WTC11 (cell line): ENCODE results near the gene OCLN. TPM values are rescaled to one million over a fixed set of nuclear protein-coding genes. Genes with fewer than 3 reads are reported as not detected.

Source experiments
- ATAC-seq: fragments of 200-7000 bp; cut with Tn5 transposase; 2 replicates; pipeline ENCODE4 v1.10.0; 2021; ENCODE audit warnings: mild to moderate bottlenecking, moderate library complexity
- CTCF ChIA-PET: fragments of 300-600 bp; sonication (Branson Sonifier 250); formaldehyde crosslinking; loops from one replicate; lab custom pipeline; 2021; ENCODE audit warnings: antibody characterized with exemption; lab: Charles Lee
- POLR2A ChIA-PET: fragments of 350-600 bp; sonication (Branson Sonifier 250); formaldehyde crosslinking; loops from one replicate; lab custom pipeline; 2021; ENCODE audit warnings: antibody characterized with exemption; lab: Charles Lee
- DNase-seq: peaks from one replicate; pipeline ENCODE4 v3.0.0; 2021; ENCODE audit warnings: low spot score
- H3K27ac Mint-ChIP-seq: 2 replicates; pipeline ENCODE4 v1.8.0; 2021; ENCODE audit warnings: mixed read lengths
- H3K27me3 Mint-ChIP-seq: 2 replicates; pipeline ENCODE4 v1.8.0; 2021; ENCODE audit warnings: low read depth, mild to moderate bottlenecking, moderate library complexity, mixed read lengths
- H3K36me3 Mint-ChIP-seq: 2 replicates; pipeline ENCODE4 v1.8.0; 2021; ENCODE audit warnings: mixed read lengths
- H3K4me1 Mint-ChIP-seq: 2 replicates; pipeline ENCODE4 v1.8.0; 2022; ENCODE audit warnings: mixed read lengths
- H3K4me3 Mint-ChIP-seq: 2 replicates; pipeline ENCODE4 v1.8.0; 2021; ENCODE audit warnings: mild to moderate bottlenecking, moderate library complexity, mixed read lengths
- H3K9me3 Mint-ChIP-seq: 2 replicates; pipeline ENCODE4 v1.8.0; 2021; ENCODE audit warnings: mixed read lengths
- ATF2 ChIP-seq: sonication (generic); formaldehyde crosslinking; IDR thresholded peaks from 2 replicates; pipeline ENCODE4 v1.8.1; 2022; ENCODE audit warnings: low read depth, missing genetic modification reagents, borderline replicate concordance
- CBFB ChIP-seq: sonication (generic); formaldehyde crosslinking; IDR thresholded peaks from 2 replicates; pipeline ENCODE4 v1.8.1; 2022; ENCODE audit warnings: mild to moderate bottlenecking, low read depth, missing genetic modification reagents
- CREB1 ChIP-seq: sonication (generic); formaldehyde crosslinking; IDR thresholded peaks from 2 replicates; pipeline ENCODE4 v1.8.0; 2023; ENCODE audit warnings: mild to moderate bottlenecking, missing genetic modification reagents
- ESRRA ChIP-seq: sonication (generic); formaldehyde crosslinking; IDR thresholded peaks from 2 replicates; pipeline ENCODE4 v1.8.1; 2022; ENCODE audit warnings: mild to moderate bottlenecking, missing genetic modification reagents, borderline replicate concordance
- FOXJ3 ChIP-seq: sonication (generic); formaldehyde crosslinking; IDR thresholded peaks from 2 replicates; pipeline ENCODE4 v1.9.0; 2021; ENCODE audit warnings: missing genetic modification reagents, mild to moderate bottlenecking, borderline replicate concordance
- GABPB1 ChIP-seq: sonication (generic); formaldehyde crosslinking; IDR thresholded peaks from 2 replicates; pipeline ENCODE4 v1.8.1; 2023; ENCODE audit warnings: mild to moderate bottlenecking, missing genetic modification reagents
- HMGA2 ChIP-seq: fragments of 250-450 bp; sonication (Bioruptor Pico); IDR thresholded peaks from 2 replicates; pipeline ENCODE4 v1.4.0; 2021; ENCODE audit warnings: mild to moderate bottlenecking, moderate library complexity
- IRF1 ChIP-seq: sonication (generic); formaldehyde crosslinking; IDR thresholded peaks from 2 replicates; pipeline ENCODE4 v1.8.0; 2023; ENCODE audit warnings: missing genetic modification reagents
- JUN ChIP-seq: sonication (generic); formaldehyde crosslinking; IDR thresholded peaks from 2 replicates; pipeline ENCODE4 v1.8.0; 2023; ENCODE audit warnings: mild to moderate bottlenecking, missing genetic modification reagents
- KAT7 ChIP-seq: sonication (generic); formaldehyde crosslinking; IDR thresholded peaks from 2 replicates; pipeline ENCODE4 v1.8.1; 2023; ENCODE audit warnings: missing genetic modification reagents, mild to moderate bottlenecking, borderline replicate concordance
- NFE2L1 ChIP-seq: sonication (generic); formaldehyde crosslinking; IDR thresholded peaks from 2 replicates; pipeline ENCODE4 v1.8.1; 2023; ENCODE audit warnings: missing genetic modification reagents
- NR3C1 ChIP-seq: sonication (generic); formaldehyde crosslinking; conservative IDR thresholded peaks from 2 replicates; pipeline ENCODE4 v1.8.1; 2023; ENCODE audit warnings: low read depth, mild to moderate bottlenecking, missing genetic modification reagents
- RELA ChIP-seq: sonication (generic); formaldehyde crosslinking; IDR thresholded peaks from 2 replicates; pipeline ENCODE4 v1.8.1; 2022; ENCODE audit warnings: missing genetic modification reagents, mild to moderate bottlenecking, borderline replicate concordance
- TEAD4 ChIP-seq: sonication (generic); formaldehyde crosslinking; IDR thresholded peaks from 2 replicates; pipeline ENCODE4 v1.8.0; 2022; ENCODE audit warnings: mild to moderate bottlenecking, missing genetic modification reagents
- TP53 ChIP-seq: sonication (generic); formaldehyde crosslinking; IDR thresholded peaks from 2 replicates; pipeline ENCODE4 v1.8.1; 2023; ENCODE audit warnings: mild to moderate bottlenecking, missing genetic modification reagents
- USF1 ChIP-seq: sonication (generic); formaldehyde crosslinking; IDR thresholded peaks from 2 replicates; pipeline ENCODE4 v1.8.0; 2022; ENCODE audit warnings: mild to moderate bottlenecking, missing genetic modification reagents
- ZBTB21 ChIP-seq: sonication (generic); formaldehyde crosslinking; IDR thresholded peaks from 2 replicates; pipeline ENCODE4 v1.8.1; 2023; ENCODE audit warnings: mild to moderate bottlenecking, missing genetic modification reagents, borderline replicate concordance
- ZNF263 ChIP-seq: sonication (generic); formaldehyde crosslinking; IDR thresholded peaks from 2 replicates; pipeline ENCODE4 v1.8.1; 2022; ENCODE audit warnings: low read depth, mild to moderate bottlenecking, moderate library complexity, missing genetic modification reagents
- ZNF317 ChIP-seq: sonication (generic); formaldehyde crosslinking; IDR thresholded peaks from 2 replicates; pipeline ENCODE4 v1.8.1; 2023; ENCODE audit warnings: low read depth, mild to moderate bottlenecking, moderate library complexity, missing genetic modification reagents, borderline replicate concordance
- total RNA-seq: library from RNA; stranded (reverse); gene quantifications from 3 replicates; pipeline ENCODE4 v1.2.3, GENCODE V29; 2021
- TF ChIP-seq, protein P1 (sequence below): sonication (generic); formaldehyde crosslinking; IDR thresholded peaks from 2 replicates; pipeline ENCODE4 v1.8.1; 2023; ENCODE audit warnings: mild to moderate bottlenecking, missing genetic modification reagents, moderate library complexity
- TF ChIP-seq, protein P2 (sequence below): sonication (generic); formaldehyde crosslinking; IDR thresholded peaks from 2 replicates; pipeline ENCODE4 v1.8.1; 2023; ENCODE audit warnings: mild to moderate bottlenecking, moderate library complexity, missing genetic modification reagents
- TF ChIP-seq, protein P3 (sequence below): sonication (generic); formaldehyde crosslinking; conservative IDR thresholded peaks from 2 replicates; pipeline ENCODE4 v1.8.1; 2022; ENCODE audit warnings: mild to moderate bottlenecking, missing genetic modification reagents

OCLN gene
- total RNA-seq, 1 experiment from 2014 or later: 58.3 TPM

DNA sequence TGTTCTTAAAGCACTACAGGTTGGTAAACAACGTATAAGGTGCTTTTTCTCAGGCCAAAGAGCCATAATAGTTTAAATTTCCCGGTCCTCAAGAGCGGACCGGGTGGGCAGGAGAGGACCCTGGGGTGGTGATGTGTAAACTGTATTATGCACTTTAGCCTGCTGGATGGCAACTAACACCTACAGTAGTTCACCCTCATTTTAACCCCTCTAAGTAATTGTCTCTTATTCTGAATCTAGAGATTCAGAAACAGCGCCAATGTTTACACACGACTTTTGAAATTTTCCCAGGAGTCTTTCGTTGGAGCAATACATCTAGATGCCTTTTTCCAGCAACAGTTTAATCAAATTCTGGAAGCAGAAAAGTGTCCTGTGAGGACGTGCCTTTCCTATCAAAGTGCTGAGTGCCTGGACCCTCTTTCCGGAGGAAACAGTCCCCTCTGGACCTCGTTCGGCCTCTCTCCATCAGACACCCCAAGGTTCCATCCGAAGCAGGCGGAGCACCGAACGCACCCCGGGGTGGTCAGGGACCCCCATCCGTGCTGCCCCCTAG, 676 bp upstream of the OCLN start (continued):
- no peak for TF ChIP-seq CBFB (CRISPR knock-in tag)
- TF ChIP-seq, all 79 proteins: peak for 4

GRCh38 chr5:69492923-69493395, 369 bp downstream of the OCLN start:
- peak overlapping the region; percentile 99 for H3K27ac Mint-ChIP-seq
- H3K27me3 Mint-ChIP-seq: peaks cover 2% of the 10 kb centered on the region; the same call in 1 of the 2 replicates
- POLR2A ChIA-PET: interaction anchor here (0.8 to 1.3 kb wide), 3 partner anchors 9 to 78 kb away, joined by 3 to 6 read pairs (median 3); partner anchors contain the start of gene MARVELD2
- no peaks in the 10 kb centered on the region for H3K9me3 Mint-ChIP-seq
- H3K36me3 Mint-ChIP-seq: no peaks in the 10 kb centered on the region
- H3K4me3 Mint-ChIP-seq: peak overlapping the region; percentile 85
- ATAC-seq: peak; percentile 13
- CTCF ChIA-PET: interaction anchor here (1.0 to 1.1 kb wide), 2 partner anchors 86 to 399 kb away, joined by 3 read pairs; partner anchors contain the start of gene SLC30A5
- peak; percentile 69 for DNase-seq
- TF ChIP-seq ZNF263 (CRISPR knock-in tag): peak; percentile 23; the same call in 1 of the 2 replicates
- TF ChIP-seq, protein P1, sequence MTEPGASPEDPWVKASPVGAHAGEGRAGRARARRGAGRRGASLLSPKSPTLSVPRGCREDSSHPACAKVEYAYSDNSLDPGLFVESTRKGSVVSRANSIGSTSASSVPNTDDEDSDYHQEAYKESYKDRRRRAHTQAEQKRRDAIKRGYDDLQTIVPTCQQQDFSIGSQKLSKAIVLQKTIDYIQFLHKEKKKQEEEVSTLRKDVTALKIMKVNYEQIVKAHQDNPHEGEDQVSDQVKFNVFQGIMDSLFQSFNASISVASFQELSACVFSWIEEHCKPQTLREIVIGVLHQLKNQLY: no peak
- no peak for TF ChIP-seq IRF1 (CRISPR knock-in tag)
- peak; percentile 8; the same call in 1 of the 2 replicates for TF ChIP-seq NFE2L1 (CRISPR knock-in tag)
- TF ChIP-seq NR3C1 (CRISPR knock-in tag): 0 out of 2 replicates have a peak, but pooled peaks have one; percentile 6
- H3K4me1 Mint-ChIP-seq: peaks cover 51% of the 10 kb centered on the region

DNA sequence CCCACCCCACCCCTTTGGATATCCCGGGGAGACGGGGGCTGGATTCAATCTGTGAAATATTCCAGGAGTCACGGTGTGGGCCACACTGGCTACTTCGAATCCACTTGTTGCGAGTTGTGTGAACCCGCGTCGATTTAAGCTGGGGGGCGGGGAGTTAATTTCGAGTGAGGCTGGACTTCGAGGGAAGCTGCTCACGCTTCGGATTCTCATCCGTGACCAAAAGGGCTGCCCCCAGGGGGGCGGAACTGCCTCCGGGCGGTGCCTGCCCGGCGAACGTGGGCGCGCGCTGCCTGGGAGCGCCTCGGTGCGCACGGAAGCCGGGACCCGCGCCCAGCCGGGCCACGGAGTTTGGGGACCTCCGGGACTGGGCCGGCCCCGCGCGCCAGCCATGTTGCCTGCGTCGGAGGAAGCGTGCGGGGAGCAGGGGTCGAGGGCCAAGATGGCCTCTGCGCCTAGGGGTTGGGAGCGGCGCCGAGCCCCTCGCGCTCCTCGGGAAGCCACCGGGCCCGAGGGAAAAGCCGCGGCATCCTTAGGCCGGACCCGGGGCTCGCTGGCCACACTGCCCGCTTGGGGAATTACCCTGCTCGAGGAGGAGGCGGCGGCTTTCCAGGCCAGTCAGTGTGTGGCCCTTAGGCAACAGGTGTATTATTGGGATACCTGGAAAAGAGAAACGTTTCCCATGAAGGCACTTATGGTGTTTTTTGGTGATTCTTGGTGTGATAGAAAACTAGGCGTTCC, 975 bp downstream of the OCLN start:
- no peaks in the 10 kb centered on the region for H3K36me3 Mint-ChIP-seq
- peak overlapping the region; percentile 85 for H3K4me3 Mint-ChIP-seq
- peak; percentile 38 for ATAC-seq
- peaks cover 50% of the 10 kb centered on the region for H3K4me1 Mint-ChIP-seq
- H3K27ac Mint-ChIP-seq: peak overlapping the region; percentile 99
- peak; percentile 47 for DNase-seq
- peaks cover 2% of the 10 kb centered on the region; the same call in 1 of the 2 replicates for H3K27me3 Mint-ChIP-seq
- POLR2A ChIA-PET: interaction anchor here (0.8 to 1.3 kb wide), 3 partner anchors 8 to 78 kb away, joined by 3 to 6 read pairs (median 3); partner anchors contain the start of gene MARVELD2
- CTCF ChIA-PET: interaction anchor here (1.0 to 1.1 kb wide), 2 partner anchors 86 to 400 kb away, joined by 3 read pairs; partner anchors contain the start of gene SLC30A5
- no peaks in the 10 kb centered on the region for H3K9me3 Mint-ChIP-seq
- TF ChIP-seq TEAD4: peak; percentile 39; the same call in 1 of the 2 replicates
- TF ChIP-seq, protein P1: 0 out of 2 replicates have a peak, but pooled peaks have one; percentile 83
- TF ChIP-seq JUN (CRISPR knock-in tag): no peak
- no peak for TF ChIP-seq GABPB1 (CRISPR knock-in tag)
- TF ChIP-seq TP53: peak; percentile 50; the same call in 1 of the 2 replicates
- no peak for TF ChIP-seq HMGA2 (CRISPR knock-in tag)
- TF ChIP-seq CREB1 (CRISPR knock-in tag): 0 out of 2 replicates have a peak, but pooled peaks have one; percentile 29
- TF ChIP-seq CBFB (CRISPR knock-in tag): no peak; the same call in 1 of the 2 replicates
- TF ChIP-seq, protein P2, sequence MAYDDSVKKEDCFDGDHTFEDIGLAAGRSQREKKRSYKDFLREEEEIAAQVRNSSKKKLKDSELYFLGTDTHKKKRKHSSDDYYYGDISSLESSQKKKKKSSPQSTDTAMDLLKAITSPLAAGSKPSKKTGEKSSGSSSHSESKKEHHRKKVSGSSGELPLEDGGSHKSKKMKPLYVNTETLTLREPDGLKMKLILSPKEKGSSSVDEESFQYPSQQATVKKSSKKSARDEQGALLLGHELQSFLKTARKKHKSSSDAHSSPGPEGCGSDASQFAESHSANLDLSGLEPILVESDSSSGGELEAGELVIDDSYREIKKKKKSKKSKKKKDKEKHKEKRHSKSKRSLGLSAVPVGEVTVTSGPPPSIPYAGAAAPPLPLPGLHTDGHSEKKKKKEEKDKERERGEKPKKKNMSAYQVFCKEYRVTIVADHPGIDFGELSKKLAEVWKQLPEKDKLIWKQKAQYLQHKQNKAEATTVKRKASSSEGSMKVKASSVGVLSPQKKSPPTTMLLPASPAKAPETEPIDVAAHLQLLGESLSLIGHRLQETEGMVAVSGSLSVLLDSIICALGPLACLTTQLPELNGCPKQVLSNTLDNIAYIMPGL (CRISPR knock-in tag): peak; percentile 73; the same call in 1 of the 2 replicates
- TF ChIP-seq ATF2 (CRISPR knock-in tag): no peak
- TF ChIP-seq KAT7 (CRISPR knock-in tag): peak; percentile 71; the same call in 1 of the 2 replicates
- 0 out of 2 replicates have a peak, but pooled peaks have one; percentile 17 for TF ChIP-seq USF1 (CRISPR knock-in tag)
- TF ChIP-seq ZNF317 (CRISPR knock-in tag): no peak
- TF ChIP-seq ESRRA (CRISPR knock-in tag): peak; percentile 88
- peak; percentile 27; the same call in 1 of the 2 replicates for TF ChIP-seq ZBTB21 (CRISPR knock-in tag)
- peak; percentile 82; the same call in 1 of the 2 replicates for TF ChIP-seq RELA
- TF ChIP-seq FOXJ3 (CRISPR knock-in tag): no peak
- TF ChIP-seq, protein P3, sequence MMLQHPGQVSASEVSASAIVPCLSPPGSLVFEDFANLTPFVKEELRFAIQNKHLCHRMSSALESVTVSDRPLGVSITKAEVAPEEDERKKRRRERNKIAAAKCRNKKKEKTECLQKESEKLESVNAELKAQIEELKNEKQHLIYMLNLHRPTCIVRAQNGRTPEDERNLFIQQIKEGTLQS (CRISPR knock-in tag): no peak
